SU-DHL-6 (cell line): ENCODE data around the gene PGF.

Experiments used
- EZH2phosphoT487 ChIP-seq: fragments of 200-600 bp; sonication (generic), shearing (Covaris generic); conservative IDR thresholded peaks from 2 replicates; pipeline ENCODE4 v1.6.1; 2018; ENCODE audit warnings: mild to moderate bottlenecking, antibody characterized with exemption, low read length, moderate library complexity, mixed read lengths
- TF ChIP-seq, protein P1 (sequence below): fragments of 200-600 bp; sonication (generic); IDR thresholded peaks from one replicate; pipeline ENCODE4 v1.5.1; 2017; ENCODE audit warnings: antibody characterized with exemption, mild to moderate bottlenecking, low read length, moderate library complexity; ENCODE audit not compliant: insufficient read depth, poor library complexity, severe bottlenecking

GRCh38 chr14:74897642-74898041, 57.8 kb downstream of the PGF start:
- TF ChIP-seq, protein P1, sequence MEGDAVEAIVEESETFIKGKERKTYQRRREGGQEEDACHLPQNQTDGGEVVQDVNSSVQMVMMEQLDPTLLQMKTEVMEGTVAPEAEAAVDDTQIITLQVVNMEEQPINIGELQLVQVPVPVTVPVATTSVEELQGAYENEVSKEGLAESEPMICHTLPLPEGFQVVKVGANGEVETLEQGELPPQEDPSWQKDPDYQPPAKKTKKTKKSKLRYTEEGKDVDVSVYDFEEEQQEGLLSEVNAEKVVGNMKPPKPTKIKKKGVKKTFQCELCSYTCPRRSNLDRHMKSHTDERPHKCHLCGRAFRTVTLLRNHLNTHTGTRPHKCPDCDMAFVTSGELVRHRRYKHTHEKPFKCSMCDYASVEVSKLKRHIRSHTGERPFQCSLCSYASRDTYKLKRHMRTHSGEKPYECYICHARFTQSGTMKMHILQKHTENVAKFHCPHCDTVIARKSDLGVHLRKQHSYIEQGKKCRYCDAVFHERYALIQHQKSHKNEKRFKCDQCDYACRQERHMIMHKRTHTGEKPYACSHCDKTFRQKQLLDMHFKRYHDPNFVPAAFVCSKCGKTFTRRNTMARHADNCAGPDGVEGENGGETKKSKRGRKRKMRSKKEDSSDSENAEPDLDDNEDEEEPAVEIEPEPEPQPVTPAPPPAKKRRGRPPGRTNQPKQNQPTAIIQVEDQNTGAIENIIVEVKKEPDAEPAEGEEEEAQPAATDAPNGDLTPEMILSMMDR: no peak
- no peak for TF ChIP-seq EZH2phosphoT487
